Mesothelial cell of epicardium (in vitro differentiated cells): ENCODE measurements around the gene ZDHHC11B. TPM values are rescaled to one million over a fixed set of nuclear protein-coding genes. Genes with fewer than 3 reads are reported as not detected.
"Not testable (repeated sequence)": the region's sequence is repeated elsewhere in the genome, so short reads cannot be mapped to it uniquely, and the experiment has no call there.

Source experiments
- DNase-seq, 2 experiments: peaks; one replicate each; pipeline ENCODE4 v3.0.0; 2021; ENCODE audit warnings: low spot score in 2 of 2; ENCODE audit not compliant: unreplicated experiment in 2 of 2
- H3K27ac Mint-ChIP-seq: 2 replicates; pipeline ENCODE4 v1.8.0; 2021; ENCODE audit warnings: mixed read lengths
- H3K27me3 Mint-ChIP-seq: 2 replicates; pipeline ENCODE4 v1.8.0; 2021; ENCODE audit warnings: low read depth, mixed read lengths
- H3K36me3 Mint-ChIP-seq: 2 replicates; pipeline ENCODE4 v1.8.0; 2021; ENCODE audit warnings: mixed read lengths
- H3K4me1 Mint-ChIP-seq: 2 replicates; pipeline ENCODE4 v1.8.0; 2021; ENCODE audit warnings: mixed read lengths
- H3K4me3 Mint-ChIP-seq: 2 replicates; pipeline ENCODE4 v1.8.0; 2021; ENCODE audit warnings: mild to moderate bottlenecking, moderate library complexity, mixed read lengths
- H3K9me3 Mint-ChIP-seq: 2 replicates; pipeline ENCODE4 v1.8.0; 2021; ENCODE audit warnings: mixed read lengths
- total RNA-seq: library from RNA; stranded (reverse); gene quantifications from 3 replicates; pipeline ENCODE4 v1.2.1, GENCODE V29; 2021
- TF ChIP-seq, protein P1 (sequence below): fragments of 200-600 bp; sonication (generic); IDR thresholded peaks from one replicate; pipeline ENCODE4 v1.5.0; 2021; ENCODE audit warnings: antibody characterized with exemption; ENCODE audit not compliant: unreplicated experiment

ZDHHC11B gene
- total RNA-seq, 1 donor from 2014 or later: 0.74 TPM

DNA sequence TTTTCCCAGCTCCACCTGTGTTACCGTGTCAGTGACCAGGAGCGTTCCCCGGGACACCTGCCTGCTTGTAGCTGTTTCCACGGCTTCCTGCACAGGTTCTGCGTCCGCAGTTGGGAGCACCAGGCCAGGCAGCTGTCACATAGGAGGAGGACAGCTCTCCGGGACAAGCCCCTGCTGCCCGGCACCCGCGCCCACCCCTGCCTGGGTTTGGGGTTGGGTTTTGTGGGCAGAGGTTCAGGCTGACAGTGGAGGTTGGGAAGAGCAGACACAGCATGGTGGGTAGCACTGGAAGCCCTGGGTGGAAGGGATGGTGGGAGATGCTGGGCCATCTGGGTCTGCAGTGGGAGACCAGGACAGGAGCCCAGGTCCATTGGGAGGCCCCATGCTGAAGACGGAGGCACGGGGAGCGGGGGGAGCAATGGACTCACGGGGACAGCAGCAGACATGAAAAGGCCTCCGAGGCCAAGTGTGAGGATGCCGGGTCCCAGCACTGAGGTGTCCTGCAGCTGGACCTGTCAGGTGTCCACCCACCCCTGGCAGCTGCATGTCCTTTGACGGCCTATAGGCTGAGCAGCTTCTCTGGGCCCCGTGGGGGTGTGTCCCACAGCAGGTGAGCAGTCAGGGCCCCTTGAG, 2.8 kb upstream of the ZDHHC11B start:
- H3K27me3 Mint-ChIP-seq: peaks cover 23% of the 10 kb centered on the region
- not testable (repeated sequence) for H3K4me3 Mint-ChIP-seq, H3K4me1 Mint-ChIP-seq, DNase-seq, H3K36me3 Mint-ChIP-seq, H3K27ac Mint-ChIP-seq
- peaks cover 35% of the 10 kb centered on the region for H3K9me3 Mint-ChIP-seq

DNA sequence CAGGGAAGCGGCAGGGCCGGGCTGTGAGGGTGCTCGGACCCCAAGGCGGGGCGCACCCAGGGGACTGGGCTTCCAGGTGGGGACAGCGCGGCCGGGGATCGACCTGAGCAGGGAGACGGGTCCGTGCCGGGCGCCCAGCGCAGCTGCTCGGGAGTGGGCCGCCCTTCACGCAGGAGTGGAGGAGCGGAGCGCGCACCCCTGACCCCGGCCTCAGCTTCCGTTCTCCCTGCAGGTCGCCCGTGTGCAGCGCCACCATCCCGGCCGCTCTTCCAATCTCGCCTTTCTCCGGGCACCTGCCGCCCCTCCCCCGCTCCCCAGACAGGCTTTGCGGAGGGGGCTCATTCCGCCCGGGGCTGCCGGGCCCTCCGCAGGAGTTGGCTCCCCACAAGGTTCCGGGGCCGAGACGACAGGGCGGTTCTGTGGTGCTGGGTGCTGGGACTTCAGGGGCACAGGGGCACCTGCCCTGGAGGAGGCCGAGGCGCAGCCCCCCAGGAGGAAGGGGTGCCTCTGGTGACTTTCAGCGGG, 714 bp upstream of the ZDHHC11B start:
- DNase-seq: peak in 1 of 2 experiments; percentile 43
- not testable (repeated sequence) for H3K36me3 Mint-ChIP-seq, H3K4me1 Mint-ChIP-seq

DNA sequence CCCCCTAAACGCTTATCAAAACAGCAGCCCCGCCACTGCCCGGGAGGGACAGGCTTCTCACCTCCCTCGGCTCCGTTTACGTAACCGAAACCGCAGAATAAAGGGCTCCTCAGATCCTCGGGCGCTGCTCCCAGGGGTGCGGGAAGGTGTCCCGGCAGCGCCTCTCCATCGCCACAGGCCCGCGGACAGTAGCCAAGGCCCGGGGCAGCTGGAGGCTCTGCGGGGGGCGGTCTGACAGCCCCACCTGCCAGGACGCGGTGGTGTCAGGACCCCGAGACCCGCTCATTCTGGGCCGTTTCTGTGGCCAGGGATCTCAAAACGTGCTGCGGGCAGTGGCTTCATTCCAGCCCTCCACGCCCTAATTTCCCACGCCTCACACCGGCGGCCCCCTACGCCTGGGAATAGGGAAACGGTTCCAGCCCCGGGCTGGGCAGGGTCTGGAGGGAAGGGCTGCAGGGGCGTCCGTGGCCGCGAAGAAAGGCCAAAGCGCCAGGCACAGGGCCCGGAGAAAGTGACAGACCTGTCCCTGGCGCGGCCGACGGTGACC, 575 bp downstream of the ZDHHC11B start:
- not testable (repeated sequence) for H3K4me1 Mint-ChIP-seq, H3K9me3 Mint-ChIP-seq, H3K27ac Mint-ChIP-seq, H3K36me3 Mint-ChIP-seq
- Mint-ChIP-seq H3K27me3 (peaks cover 23% of the 10 kb centered on the region), H3K4me3 (peak overlapping the region; percentile 49)
- peak; percentile 21 to 55 for DNase-seq

More for the DNA sequence above, 714 bp upstream of the ZDHHC11B start:
- Mint-ChIP-seq H3K4me3 (peak overlapping the region; percentile 62), H3K27me3 (peaks cover 23% of the 10 kb centered on the region), H3K9me3 (peaks cover 17% of the 10 kb centered on the region)
- H3K27ac Mint-ChIP-seq: not testable (repeated sequence)

DNA sequence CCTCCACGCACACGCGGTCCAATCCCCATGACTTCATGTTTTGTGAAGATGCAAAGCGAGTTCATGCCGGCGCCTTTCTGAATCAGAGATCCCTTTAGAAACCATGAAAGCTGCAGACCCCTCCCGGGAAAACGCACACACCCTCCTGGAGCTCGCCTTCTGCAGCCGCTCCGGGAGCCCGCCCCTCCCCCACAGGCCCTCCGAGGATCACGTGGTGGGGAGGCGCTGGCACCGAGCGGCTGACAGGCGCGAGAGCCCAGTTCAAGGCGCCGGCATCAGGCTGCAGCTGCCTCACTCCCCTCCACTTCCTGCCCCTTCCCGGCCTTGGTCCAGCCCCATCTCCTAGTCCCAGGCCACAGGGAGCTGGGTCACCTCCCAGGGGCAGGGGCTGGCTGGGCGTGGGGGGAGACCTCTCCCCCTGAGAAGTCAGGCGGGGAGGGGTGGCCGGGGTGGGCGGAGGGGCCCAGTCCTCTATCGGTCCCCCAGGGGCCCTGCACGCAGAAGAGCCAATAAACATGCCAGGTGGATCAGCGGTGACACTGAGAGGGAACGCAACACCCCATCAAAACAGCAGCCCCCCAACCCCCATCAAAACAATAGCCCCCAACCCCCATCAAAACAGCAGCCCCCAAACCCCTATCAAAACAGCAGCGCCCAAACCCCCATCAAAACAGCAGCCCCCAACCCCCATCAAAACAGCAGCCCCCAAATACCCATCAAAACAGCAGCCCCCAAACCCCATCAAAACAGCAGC, 1.3 kb downstream of the ZDHHC11B start:
- H3K27me3 Mint-ChIP-seq: peaks cover 22% of the 10 kb centered on the region
- not testable (repeated sequence) for H3K36me3 Mint-ChIP-seq, H3K9me3 Mint-ChIP-seq, H3K4me1 Mint-ChIP-seq, H3K4me3 Mint-ChIP-seq, H3K27ac Mint-ChIP-seq
- DNase-seq: peak in 1 of 2 experiments; percentile 39

DNA sequence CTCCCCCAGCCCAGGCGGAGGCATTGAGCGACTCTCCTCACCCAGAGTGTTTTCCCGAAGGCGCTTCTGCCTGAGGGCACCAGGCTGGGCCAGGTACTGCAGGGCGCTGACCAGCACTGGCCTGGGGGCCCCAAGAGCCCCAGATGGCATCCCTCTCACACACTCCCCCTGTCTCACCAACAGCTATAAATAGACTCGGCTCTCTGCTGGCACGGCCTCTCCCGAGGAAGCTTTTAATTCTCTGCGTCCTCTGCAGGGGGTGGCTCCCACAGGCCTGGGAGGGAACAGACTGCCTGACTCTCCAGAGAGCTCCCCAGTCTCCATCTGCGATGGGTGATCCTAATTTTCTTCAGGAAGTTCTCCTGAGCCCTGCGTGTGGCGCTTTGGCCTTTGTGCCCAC, 2.2 kb downstream of the ZDHHC11B start:
- H3K27ac Mint-ChIP-seq, H3K9me3 Mint-ChIP-seq, DNase-seq, H3K4me3 Mint-ChIP-seq, H3K4me1 Mint-ChIP-seq, H3K36me3 Mint-ChIP-seq: not testable (repeated sequence)
- H3K27me3 Mint-ChIP-seq: peaks cover 19% of the 10 kb centered on the region

DNA sequence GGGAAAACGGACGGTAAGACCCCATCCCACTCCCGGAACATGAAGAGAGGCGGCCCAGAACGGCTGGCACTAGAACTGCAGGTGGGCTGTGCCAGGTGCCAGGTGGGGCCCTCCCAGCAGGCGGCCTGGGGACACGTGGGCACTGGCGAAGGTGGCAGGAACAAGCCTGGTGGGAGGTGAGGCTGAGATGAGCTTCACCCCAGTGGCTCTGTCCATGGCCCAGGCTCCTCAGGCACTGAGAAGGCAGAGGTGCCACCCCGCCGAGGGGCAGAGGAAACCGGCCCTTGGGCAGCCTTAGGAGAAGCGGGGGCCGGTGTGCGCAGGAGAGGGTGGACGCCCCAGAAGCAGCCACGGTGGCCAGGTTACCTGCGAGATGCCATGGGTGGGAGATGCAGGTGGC, 4.0 kb downstream of the ZDHHC11B start:
- not testable (repeated sequence) for H3K4me3 Mint-ChIP-seq, DNase-seq, H3K27ac Mint-ChIP-seq, H3K36me3 Mint-ChIP-seq, H3K4me1 Mint-ChIP-seq, H3K9me3 Mint-ChIP-seq
- peaks cover 26% of the 10 kb centered on the region for H3K27me3 Mint-ChIP-seq

DNA sequence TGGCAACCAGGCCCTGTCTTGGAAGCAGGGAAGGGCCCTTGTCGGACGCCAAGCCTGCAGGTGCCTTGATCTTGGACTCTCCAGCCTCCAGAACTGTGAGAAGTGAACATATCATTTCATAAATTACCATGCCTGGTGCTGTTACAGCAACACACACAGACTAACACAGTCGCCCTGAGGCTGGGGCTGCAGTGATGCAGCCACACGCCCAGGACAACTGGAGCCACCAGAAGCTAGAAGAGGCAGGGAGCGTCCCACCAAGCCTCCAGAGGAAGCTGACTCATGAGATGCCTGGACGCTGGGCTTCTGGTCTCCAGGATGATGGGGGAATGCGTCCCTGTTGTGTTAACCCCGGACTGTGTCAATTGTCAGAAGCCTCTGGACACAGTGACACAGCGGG, 5.6 kb downstream of the ZDHHC11B start:
- H3K27ac Mint-ChIP-seq, H3K9me3 Mint-ChIP-seq, H3K36me3 Mint-ChIP-seq, H3K4me1 Mint-ChIP-seq, H3K4me3 Mint-ChIP-seq, DNase-seq: not testable (repeated sequence)
- H3K27me3 Mint-ChIP-seq: peaks cover 20% of the 10 kb centered on the region

DNA sequence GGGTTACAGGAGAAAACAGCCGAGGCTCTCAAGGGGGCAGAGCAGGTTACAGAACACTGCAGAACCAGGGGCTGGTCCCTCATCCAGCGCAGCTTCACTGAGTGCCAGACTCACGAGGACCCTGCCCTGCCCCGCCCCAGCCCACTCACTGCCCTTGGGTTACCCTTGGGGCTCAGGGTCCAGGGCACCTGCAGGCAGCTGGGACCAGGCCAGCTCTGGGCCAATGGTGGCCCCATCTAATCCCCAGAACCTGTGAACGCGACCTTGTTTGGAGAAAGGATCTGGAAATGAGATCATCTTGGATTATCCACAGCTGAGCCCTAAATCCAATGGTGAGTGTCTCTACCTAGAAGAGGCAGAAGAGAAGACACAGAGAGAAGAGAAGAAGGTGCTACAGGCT, 6.1 kb downstream of the ZDHHC11B start:
- not testable (repeated sequence) for H3K36me3 Mint-ChIP-seq, H3K4me3 Mint-ChIP-seq, H3K9me3 Mint-ChIP-seq, H3K27ac Mint-ChIP-seq, H3K4me1 Mint-ChIP-seq, DNase-seq
- H3K27me3 Mint-ChIP-seq: peaks cover 16% of the 10 kb centered on the region

DNA sequence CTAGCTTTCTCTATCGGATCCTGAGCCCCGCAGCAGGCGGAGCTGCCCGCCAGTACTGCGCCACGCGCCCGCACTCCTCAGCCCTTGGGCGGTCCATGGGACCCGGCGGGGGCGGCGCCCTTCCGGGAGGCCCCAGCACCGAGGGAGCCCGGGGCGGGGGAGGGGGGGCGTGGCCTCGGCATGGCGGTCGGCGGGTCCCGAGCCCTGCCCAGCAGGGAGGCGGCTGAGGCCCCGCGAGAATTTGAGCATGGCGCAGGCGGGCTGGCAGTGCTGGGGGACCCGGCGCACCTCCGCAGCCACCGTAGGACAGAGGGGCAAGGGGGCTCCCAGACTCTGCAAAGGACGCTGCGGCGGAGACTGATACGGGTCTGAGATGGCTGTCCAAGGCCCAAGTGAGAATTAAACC, 6.8 kb downstream of the ZDHHC11B start:
- Mint-ChIP-seq H3K27ac (no peak overlapping the region), H3K9me3 (no peaks in the 10 kb centered on the region), H3K4me3 (no peak overlapping the region), H3K27me3 (peaks cover 16% of the 10 kb centered on the region), H3K4me1 (no peaks in the 10 kb centered on the region), H3K36me3 (no peaks in the 10 kb centered on the region)
- TF ChIP-seq, protein P1, sequence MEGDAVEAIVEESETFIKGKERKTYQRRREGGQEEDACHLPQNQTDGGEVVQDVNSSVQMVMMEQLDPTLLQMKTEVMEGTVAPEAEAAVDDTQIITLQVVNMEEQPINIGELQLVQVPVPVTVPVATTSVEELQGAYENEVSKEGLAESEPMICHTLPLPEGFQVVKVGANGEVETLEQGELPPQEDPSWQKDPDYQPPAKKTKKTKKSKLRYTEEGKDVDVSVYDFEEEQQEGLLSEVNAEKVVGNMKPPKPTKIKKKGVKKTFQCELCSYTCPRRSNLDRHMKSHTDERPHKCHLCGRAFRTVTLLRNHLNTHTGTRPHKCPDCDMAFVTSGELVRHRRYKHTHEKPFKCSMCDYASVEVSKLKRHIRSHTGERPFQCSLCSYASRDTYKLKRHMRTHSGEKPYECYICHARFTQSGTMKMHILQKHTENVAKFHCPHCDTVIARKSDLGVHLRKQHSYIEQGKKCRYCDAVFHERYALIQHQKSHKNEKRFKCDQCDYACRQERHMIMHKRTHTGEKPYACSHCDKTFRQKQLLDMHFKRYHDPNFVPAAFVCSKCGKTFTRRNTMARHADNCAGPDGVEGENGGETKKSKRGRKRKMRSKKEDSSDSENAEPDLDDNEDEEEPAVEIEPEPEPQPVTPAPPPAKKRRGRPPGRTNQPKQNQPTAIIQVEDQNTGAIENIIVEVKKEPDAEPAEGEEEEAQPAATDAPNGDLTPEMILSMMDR: no peak
- DNase-seq: peak in 1 of 2 experiments; percentile 18
